SK-N-DZ (cell line): Measurements from ENCODE around the gene L3MBTL4.
"Not testable (repeated sequence)": the region's sequence is repeated elsewhere in the genome, so short reads cannot be mapped to it uniquely, and the experiment has no call there.

ENCODE experiments used
- DNase-seq: peaks from one replicate; pipeline ENCODE4 v3.0.0-alpha.2; 2015; ENCODE audit warnings: low spot score

Gene L3MBTL4

GRCh38 chr18:6406910-6407470 lies 7.7 kb downstream of the L3MBTL4 start:
- DNase-seq: no peak

GRCh38 chr18:6406075-6406909 lies 8.4 kb downstream of the L3MBTL4 start:
- DNase-seq: no peak

GRCh38 chr18:6405237-6406074 lies 9.3 kb downstream of the L3MBTL4 start:
- DNase-seq: no peak

- no peak for DNase-seq
These were observed 9.9 kb downstream of the L3MBTL4 start for GRCh38 chr18:6404834-6405233.

DNA sequence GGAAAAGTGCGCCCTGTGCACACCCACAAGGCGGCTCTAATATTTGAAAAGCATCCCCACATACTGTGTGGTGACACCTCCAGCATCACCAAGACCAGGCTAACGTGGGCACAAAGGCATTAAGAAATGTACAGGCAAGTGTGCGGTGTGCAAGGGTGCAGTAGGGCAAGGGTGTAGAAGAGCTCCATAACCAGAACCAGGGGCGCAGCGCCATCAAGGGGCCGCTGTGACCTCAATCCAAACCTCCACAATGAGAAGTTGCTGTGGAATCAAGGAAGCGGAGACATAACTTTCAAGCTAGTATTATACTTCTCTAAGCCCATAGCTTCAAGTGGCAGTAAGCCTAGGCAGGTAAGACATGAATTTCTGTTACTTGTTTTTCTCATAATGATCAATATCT lies 13.0 kb downstream of the L3MBTL4 start:
- DNase-seq: no peak

GRCh38 chr18:6399776-6400175 lies 14.9 kb downstream of the L3MBTL4 start:
- DNase-seq: no peak

GRCh38 chr18:6397931-6398566 lies 16.7 kb downstream of the L3MBTL4 start:
- DNase-seq: no peak

- no peak for DNase-seq
These were observed 17.9 kb downstream of the L3MBTL4 start for GRCh38 chr18:6396847-6397246.

DNA sequence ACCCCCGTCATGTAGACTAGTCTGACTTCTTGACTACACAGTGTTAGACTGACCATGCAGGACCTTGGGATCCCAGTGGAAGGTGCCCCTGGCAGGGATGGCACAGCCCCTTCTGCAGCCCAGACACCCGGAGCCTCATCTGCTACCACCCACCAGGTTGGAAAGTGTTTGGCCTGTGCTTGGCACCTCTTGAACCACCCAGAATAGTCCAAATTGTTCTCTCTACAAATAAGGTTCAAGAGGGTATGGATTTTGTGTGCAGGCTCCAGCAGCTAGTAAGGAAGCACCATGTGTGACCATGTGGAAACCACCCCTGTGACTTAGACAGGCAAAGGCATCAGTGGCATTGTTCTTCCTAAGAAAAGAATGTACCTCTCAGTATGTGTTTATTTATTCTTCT lies 18.4 kb downstream of the L3MBTL4 start:
- no peak for DNase-seq

DNA sequence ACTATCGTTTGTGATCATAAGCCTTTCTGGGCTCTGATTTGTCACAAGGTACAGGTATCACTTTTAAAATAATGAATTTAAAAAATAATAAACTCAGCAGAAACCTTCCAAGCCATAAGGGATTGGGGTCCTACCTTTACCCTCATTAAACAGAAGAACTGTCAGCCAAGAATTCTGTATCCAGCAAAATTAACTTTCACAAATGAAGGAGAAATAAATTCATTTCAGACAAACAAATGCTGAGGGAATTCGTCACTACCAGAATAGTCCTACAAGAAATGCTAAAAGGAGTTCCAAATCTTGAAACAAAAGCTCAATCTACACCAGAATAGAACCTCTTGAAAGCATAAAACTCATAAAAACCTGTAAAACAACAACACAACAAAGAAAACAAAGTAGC lies 25.7 kb downstream of the L3MBTL4 start:
- no peak for DNase-seq

- no peak for DNase-seq
These were observed 31.7 kb downstream of the L3MBTL4 start for GRCh38 chr18:6382963-6383362.

DNA sequence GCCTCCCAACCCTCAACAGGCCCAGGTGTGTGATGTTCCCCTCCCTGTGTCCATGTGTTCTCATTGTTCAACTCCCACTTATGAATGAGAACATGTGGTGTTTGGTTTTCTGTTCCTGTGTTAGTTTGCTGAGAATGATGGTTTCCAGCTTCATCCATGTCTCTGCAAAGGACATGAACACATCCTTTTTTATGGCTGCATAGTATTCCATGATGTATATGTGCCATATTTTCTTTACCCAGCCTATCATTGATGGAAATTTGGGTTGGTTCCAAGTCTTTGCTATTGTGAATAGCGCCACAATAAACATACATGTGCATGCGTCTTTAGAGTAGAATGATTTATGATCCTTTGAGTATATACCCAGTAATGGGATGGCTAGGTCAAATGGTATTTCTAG lies 37.2 kb downstream of the L3MBTL4 start:
- DNase-seq: not testable (repeated sequence)

- no peak for DNase-seq
These were observed 38.1 kb downstream of the L3MBTL4 start for GRCh38 chr18:6376433-6377229.

DNA sequence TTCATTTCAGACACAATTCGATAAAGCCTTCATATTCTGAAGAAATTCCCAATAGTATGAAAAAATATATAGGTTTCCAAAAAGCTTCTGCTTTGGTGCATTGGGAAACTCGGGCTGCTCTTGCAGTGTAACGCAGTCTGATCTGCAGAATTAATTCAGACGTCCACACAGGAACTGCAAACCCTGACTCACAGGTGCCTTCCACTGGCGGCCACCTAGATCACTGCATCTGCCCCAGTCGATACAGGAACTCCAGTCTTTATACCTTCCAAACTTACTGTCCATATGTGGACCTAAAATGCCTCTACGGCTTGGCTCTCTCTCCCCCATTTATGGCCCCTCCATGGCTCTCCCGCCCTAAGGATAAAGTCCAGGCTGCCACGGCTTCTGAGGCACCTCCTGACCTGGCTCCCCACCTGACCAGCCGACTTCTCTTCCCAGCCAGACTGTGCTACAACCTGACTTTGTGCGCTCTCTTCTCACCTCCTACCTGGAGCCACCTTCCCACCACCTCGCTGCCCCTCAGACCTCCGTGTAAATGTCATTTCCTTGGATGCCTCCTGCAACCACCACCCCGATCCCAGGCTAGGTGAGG lies 39.7 kb downstream of the L3MBTL4 start:
- no peak for DNase-seq

- no peak for DNase-seq
These were observed 40.4 kb downstream of the L3MBTL4 start for GRCh38 chr18:6374340-6374739.

- DNase-seq: no peak
These were observed 41.5 kb downstream of the L3MBTL4 start for GRCh38 chr18:6373187-6373586.

GRCh38 chr18:6370886-6371635 lies 43.6 kb downstream of the L3MBTL4 start:
- no peak for DNase-seq

- DNase-seq: peak; percentile 11
These were observed 44.3 kb downstream of the L3MBTL4 start for GRCh38 chr18:6370410-6370809.

GRCh38 chr18:6368017-6368416 lies 46.7 kb downstream of the L3MBTL4 start:
- DNase-seq: no peak

DNA sequence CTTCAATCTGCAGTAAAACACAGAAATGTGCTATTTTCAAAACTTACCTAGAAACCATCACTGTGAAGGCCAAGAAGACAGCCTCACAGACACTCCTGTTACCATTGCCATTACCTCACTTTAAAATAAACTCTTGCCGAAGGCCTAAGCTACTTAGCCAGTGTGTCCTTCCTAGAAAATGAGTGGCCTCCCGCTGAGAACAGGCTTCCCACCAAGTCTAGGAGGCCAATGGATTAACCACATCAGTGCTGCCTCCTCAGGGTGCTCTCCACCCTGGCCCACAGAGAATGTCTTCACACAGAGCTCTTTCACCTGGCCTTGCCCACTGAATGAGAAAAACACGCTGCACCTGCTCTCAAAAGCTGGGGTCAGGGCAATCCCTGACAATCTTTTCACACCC lies 47.5 kb downstream of the L3MBTL4 start:
- no peak for DNase-seq
